Type B pancreatic cell (in vitro differentiated cells): Measurements from ENCODE around the gene SOCS2. TPM values are rescaled to one million over a fixed set of nuclear protein-coding genes. Genes with fewer than 3 reads are reported as not detected.
"Not testable (repeated sequence)": the region's sequence is repeated elsewhere in the genome, so short reads cannot be mapped to it uniquely, and the experiment has no call there.

ENCODE experiments used
- DNase-seq: peaks from one replicate; pipeline ENCODE4 v3.0.0; 2021; ENCODE audit warnings: mixed read lengths; ENCODE audit not compliant: unreplicated experiment; ENCODE audit errors: extremely low spot score
- H3K27ac Mint-ChIP-seq: 2 replicates; pipeline ENCODE4 v1.8.0; 2021; ENCODE audit warnings: mild to moderate bottlenecking, mixed read lengths
- H3K27me3 Mint-ChIP-seq: 2 replicates; pipeline ENCODE4 v1.8.0; 2021; ENCODE audit warnings: mixed read lengths
- H3K36me3 Mint-ChIP-seq: 2 replicates; pipeline ENCODE4 v1.8.0; 2021; ENCODE audit warnings: mixed read lengths
- H3K4me1 Mint-ChIP-seq: one replicate; pipeline ENCODE4 v1.8.0; 2021; ENCODE audit warnings: mixed read lengths; ENCODE audit not compliant: unreplicated experiment
- H3K4me3 Mint-ChIP-seq: 2 replicates; pipeline ENCODE4 v1.8.0; 2021; ENCODE audit warnings: mild to moderate bottlenecking, mixed read lengths
- H3K9me3 Mint-ChIP-seq: 2 replicates; pipeline ENCODE4 v1.8.0; 2021; ENCODE audit warnings: mixed read lengths
- total RNA-seq: library from RNA; stranded (reverse); gene quantifications from 2 replicates; pipeline ENCODE4 v1.2.1, GENCODE V29; 2021; ENCODE audit warnings: low replicate concordance
- TF ChIP-seq, protein P1 (sequence below): fragments of 200-600 bp; sonication (generic); conservative IDR thresholded peaks from 2 replicates; pipeline ENCODE4 v1.5.0; 2021; ENCODE audit warnings: antibody characterized with exemption, mild to moderate bottlenecking

Gene SOCS2
- total RNA-seq, 1 donor from 2014 or later = 16.4 TPM

DNA sequence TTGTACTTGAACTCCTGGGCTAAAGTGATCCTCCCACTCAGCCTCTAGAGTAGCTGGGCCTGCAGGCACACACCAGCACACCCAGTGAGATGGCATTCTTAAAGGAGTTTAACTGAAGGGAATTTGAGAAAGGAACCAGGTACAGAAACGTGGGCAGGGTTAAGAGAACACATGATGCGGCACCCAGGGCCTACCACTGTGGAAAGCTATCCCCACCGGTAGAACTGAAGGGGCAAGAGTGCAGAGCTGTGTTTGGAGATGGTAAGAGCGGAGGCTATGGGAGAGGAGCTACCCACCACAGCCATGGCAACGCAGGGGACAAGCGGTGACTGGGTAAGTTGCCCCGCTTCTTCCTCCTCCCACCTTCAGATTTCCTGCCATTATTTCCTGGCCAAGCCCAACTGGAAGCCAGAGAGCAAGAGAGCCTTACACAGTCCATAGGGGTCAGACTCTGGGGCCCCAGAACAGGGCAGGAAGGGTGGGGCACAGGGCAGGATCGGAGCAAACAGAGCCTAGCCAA lies 46.5 kb downstream of the SOCS2 start:
- Mint-ChIP-seq H3K27ac (no peak overlapping the region), H3K4me1 (no peaks in the 10 kb centered on the region), H3K9me3 (no peaks in the 10 kb centered on the region), H3K36me3 (no peaks in the 10 kb centered on the region), H3K27me3 (peaks cover 5% of the 10 kb centered on the region), H3K4me3 (no peak overlapping the region)
- TF ChIP-seq, protein P1, sequence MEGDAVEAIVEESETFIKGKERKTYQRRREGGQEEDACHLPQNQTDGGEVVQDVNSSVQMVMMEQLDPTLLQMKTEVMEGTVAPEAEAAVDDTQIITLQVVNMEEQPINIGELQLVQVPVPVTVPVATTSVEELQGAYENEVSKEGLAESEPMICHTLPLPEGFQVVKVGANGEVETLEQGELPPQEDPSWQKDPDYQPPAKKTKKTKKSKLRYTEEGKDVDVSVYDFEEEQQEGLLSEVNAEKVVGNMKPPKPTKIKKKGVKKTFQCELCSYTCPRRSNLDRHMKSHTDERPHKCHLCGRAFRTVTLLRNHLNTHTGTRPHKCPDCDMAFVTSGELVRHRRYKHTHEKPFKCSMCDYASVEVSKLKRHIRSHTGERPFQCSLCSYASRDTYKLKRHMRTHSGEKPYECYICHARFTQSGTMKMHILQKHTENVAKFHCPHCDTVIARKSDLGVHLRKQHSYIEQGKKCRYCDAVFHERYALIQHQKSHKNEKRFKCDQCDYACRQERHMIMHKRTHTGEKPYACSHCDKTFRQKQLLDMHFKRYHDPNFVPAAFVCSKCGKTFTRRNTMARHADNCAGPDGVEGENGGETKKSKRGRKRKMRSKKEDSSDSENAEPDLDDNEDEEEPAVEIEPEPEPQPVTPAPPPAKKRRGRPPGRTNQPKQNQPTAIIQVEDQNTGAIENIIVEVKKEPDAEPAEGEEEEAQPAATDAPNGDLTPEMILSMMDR = no peak
- peak; percentile 52 for DNase-seq

DNA sequence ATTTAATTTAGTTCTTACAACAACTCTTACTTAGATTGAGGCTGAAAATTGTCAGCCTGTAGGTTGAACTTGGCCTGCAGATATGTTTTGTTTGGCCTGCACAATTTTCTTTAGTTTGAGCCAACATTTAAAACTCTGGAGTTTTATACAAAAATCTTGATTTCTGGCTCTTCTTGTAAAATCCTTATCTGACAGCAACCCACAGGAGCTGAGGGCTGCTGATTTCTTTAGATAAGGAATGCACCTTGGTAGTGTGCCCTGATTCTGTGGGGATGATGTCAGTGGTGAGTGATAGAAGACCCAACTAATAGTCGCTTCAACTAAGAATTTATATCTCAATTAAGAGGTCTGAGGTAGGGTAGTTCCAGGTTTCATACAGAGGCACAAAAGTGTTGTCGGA lies 49.5 kb downstream of the SOCS2 start:
- H3K27ac Mint-ChIP-seq = no peak overlapping the region

DNA sequence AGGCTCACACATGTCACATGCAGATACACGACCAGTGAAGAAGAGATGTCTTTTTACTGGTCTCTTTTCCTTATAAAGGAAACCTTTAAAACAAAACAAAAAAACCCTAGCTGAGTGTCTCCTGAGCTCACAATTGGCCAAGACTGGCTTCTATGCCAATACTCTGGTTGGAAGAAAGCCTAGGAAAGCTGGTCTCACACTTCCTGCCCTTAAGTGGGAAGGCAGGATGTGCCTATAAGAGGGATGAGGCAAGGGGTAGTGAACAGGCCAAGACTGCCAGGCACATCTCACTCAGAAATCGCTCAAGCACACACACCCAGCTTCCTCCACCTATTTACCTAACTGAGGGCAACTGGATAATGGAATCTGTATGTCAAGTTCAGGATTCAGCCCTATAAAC lies 50.0 kb downstream of the SOCS2 start:
- no peak overlapping the region for H3K27ac Mint-ChIP-seq
- peak; percentile 10 for DNase-seq
- H3K36me3 Mint-ChIP-seq = no peaks in the 10 kb centered on the region
- TF ChIP-seq, protein P1 = no peak
- H3K4me1 Mint-ChIP-seq = no peaks in the 10 kb centered on the region
- no peak overlapping the region for H3K4me3 Mint-ChIP-seq
- no peaks in the 10 kb centered on the region for H3K27me3 Mint-ChIP-seq
- no peaks in the 10 kb centered on the region for H3K9me3 Mint-ChIP-seq

More for the DNA sequence above, 49.5 kb downstream of the SOCS2 start:
- H3K4me3 Mint-ChIP-seq = no peak overlapping the region
- H3K4me1 Mint-ChIP-seq = no peaks in the 10 kb centered on the region
- H3K27me3 Mint-ChIP-seq = no peaks in the 10 kb centered on the region
- no peaks in the 10 kb centered on the region for H3K9me3 Mint-ChIP-seq
- DNase-seq = no peak
- TF ChIP-seq, protein P1 = no peak
- no peaks in the 10 kb centered on the region for H3K36me3 Mint-ChIP-seq

DNA sequence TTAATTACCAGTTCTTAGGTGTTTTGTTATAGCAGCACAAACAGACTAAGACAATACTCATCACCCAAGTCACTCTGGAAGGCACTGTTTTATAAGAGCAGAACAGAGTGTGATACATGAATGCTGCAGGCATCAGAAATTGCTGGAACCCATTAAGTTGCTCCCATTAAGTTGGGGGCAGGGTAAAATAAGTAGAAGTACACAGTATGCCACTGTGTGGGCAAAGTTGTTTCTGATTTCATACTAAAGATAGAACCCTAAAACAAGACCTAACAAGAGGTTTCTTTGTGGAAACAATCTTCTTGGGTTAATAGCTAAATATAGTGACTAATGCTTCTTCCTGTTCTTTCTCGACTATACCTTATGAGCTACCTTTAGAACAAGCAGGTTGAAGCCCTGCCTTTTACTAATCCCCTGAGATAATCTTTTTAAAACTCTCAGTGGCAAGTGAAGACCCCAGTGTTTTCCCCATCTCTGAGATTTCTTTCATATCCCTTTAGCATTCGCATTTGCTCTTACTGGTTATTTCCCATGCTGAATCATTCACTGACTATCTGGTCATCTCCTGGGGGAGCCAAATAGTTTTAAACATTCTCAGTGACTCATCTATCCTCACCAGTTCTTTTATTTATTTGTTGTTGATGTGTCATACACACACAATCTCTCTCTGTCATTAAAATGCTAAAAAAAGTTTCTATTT lies 52.3 kb downstream of the SOCS2 start:
- H3K9me3 Mint-ChIP-seq = no peaks in the 10 kb centered on the region
- no peaks in the 10 kb centered on the region for H3K27me3 Mint-ChIP-seq
- no peaks in the 10 kb centered on the region for H3K4me1 Mint-ChIP-seq
- no peak for DNase-seq
- H3K4me3 Mint-ChIP-seq = no peak overlapping the region
- no peak overlapping the region for H3K27ac Mint-ChIP-seq
- no peaks in the 10 kb centered on the region for H3K36me3 Mint-ChIP-seq
- TF ChIP-seq, protein P1 = no peak

DNA sequence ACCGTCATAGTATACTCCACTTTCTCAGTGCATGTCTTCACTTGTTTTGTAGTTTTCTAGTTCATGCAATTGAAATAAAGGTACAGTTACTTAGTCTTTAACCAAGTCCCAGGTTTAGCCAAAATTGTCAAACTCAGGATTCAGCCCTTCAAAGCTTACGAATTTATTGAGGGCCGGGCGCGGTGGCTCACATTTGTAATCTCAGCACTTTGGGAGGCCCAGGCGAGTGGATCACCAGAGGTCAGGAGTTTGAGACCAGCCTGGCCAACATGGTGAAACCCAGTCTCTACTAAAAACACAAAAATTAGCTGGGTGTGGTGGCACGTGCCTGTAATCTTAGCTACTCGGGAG lies 52.8 kb downstream of the SOCS2 start:
- peak; percentile 10 for DNase-seq
- not testable (repeated sequence) for H3K4me3 Mint-ChIP-seq, H3K27me3 Mint-ChIP-seq, H3K9me3 Mint-ChIP-seq, H3K36me3 Mint-ChIP-seq, H3K27ac Mint-ChIP-seq, H3K4me1 Mint-ChIP-seq

DNA sequence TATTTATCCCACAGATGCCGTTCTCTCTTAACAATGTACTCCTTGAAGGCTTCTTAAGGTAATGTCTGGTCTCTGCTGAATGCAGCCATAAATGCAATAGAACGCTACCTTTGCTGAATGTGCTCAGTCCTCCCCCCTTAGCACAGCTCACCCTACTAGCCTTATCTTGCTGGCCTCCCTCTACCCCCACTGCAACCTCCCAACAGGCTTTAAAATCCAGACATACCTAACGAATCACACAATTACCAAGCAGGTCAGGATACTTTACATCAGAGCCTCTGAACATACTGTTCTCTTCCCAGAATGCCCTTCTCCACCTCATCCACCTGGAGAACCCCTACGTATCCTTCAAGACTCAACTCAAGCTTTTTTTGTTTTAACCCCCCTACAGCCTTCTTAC lies 53.7 kb downstream of the SOCS2 start:
- Mint-ChIP-seq H3K36me3 (no peaks in the 10 kb centered on the region), H3K9me3 (no peaks in the 10 kb centered on the region), H3K27ac (no peak overlapping the region)

More for the DNA sequence above, 53.7 kb downstream of the SOCS2 start:
- TF ChIP-seq, protein P1 = no peak
- Mint-ChIP-seq H3K4me3 (no peak overlapping the region), H3K4me1 (no peaks in the 10 kb centered on the region), H3K27me3 (no peaks in the 10 kb centered on the region)
- no peak for DNase-seq

Other genes with a start within 250 kb of the SOCS2 start
- 89.8 and 172 TPM in 2 replicates for gene NUDT4, start 194.8 kb upstream of the SOCS2 start, total RNA-seq
- 95.1 and 102 TPM in 2 replicates for gene UBE2N, start 130.7 kb upstream of the SOCS2 start, total RNA-seq
- gene MRPL42, start 105.2 kb upstream of the SOCS2 start, total RNA-seq = 54.8 and 84.7 TPM in 2 replicates
- 6.4 and 8.1 TPM in 2 replicates for gene CRADD, start 104.7 kb downstream of the SOCS2 start, total RNA-seq